Measurements from ENCODE around the gene ELMO1.

GRCh38 chr7:37449621-37450020 lies 957 bp upstream of the ELMO1 start:
- TF ChIP-seq CTCF (IDR thresholded peaks at IDR 0.05) (no peak), POLR2A (IDR thresholded peaks at IDR 0.05) (no peak)

All from adrenal gland (tissue), 5 donors.